NOMO-1 treated with DMSO at 0.1 percent for 48 hours (cell line): ENCODE measurements around the gene CDC37L1.

Source experiments
- DNase-seq: peaks from one replicate; lab custom pipeline; 2025; ENCODE audit not compliant: unreplicated experiment; lab: John Stamatoyannopoulos, UW

The CDC37L1 gene

GRCh38 chr9:4668604-4669003, 10.8 kb upstream of the CDC37L1 start:
- DNase-seq: no peak

DNA sequence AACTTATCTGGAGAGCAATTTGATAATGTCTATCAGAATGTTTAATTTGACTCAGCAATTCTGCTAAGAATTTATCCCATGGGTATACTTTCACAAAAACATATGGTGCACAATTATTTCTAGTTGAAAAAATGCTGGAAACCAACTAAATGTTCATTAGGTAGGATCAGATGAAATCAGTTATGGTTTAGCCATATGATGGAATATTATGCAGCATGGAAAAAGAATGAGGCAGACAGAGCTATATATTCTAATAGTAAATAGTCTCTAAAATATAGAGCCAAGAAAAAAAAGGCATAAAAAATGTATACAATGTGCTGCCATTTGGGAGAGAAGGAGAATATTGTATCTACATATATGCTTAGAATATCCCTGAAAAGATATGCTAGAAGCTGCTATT, 9.5 kb upstream of the CDC37L1 start:
- DNase-seq: no peak

- no peak for DNase-seq
These were observed 8.8 kb upstream of the CDC37L1 start for GRCh38 chr9:4670591-4670990.

- DNase-seq: no peak
These were observed 7.6 kb upstream of the CDC37L1 start for GRCh38 chr9:4671737-4672136.

DNA sequence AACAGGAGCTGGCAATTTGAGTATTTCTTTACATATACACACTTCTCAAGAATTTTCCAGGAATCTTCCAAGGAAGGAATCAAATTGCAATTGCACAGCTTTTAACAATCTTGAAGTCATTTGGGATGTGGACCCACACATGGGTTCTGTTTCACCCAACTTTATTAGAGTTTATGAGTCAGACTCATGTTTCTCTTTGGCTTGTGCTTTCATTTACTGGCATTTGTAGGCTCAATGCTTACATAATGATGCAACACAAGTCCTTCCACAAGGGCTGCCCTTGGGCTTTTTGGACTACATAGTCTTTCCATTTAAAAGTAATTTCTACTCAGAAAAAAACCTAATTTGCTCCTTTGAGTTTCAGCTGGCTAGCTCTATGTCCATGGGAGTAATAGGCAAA, 4.6 kb upstream of the CDC37L1 start:
- no peak for DNase-seq

- no peak for DNase-seq
These were observed 2.0 kb upstream of the CDC37L1 start for GRCh38 chr9:4677392-4677791.

DNA sequence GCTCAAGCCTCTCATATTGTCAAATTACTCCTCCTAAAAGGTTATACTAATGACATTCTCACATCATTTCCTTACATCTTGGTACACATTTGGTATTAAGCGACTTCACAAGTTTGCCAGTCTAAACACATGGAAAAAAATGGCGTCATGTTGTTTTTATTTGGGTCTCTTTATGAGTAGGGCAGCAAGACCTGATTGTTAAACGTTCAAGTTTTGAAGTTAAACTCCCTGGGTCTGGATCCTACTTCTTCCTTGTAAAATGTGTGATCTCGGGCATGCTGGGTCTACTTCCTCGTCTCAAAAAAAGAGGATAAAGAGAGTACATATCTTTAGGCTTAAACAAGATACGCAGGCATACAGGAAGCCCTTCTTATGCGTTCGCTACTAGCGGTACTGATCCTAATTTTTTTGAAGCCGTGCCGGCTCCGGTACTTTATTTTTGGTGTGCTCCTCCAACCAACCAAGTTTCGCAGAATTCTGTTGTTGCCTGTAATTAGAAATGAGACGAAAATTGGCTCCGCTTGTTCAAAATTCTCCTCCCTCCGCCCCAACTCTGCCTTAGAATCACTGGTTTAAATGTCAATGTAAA, 596 bp upstream of the CDC37L1 start:
- no peak for DNase-seq

DNA sequence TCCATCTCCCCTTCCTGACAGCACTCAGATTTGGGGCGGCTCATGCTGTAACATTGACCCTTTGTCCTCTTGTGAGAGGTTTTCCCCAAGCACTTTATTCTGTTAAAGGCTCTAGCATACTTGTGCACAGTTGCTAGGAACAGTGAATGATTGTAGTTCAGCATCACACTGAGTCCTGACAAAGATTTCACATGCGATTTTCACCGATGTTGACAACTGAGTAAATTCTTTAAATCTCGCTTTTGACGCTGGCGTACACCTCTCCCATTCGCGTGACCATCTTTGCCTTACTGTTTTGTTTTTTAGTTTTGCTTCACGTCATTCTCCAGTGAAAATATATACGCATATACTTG, 780 bp downstream of the CDC37L1 start:
- no peak for DNase-seq

- no peak for DNase-seq
These were observed 1.4 kb downstream of the CDC37L1 start for GRCh38 chr9:4680750-4681149.

DNA sequence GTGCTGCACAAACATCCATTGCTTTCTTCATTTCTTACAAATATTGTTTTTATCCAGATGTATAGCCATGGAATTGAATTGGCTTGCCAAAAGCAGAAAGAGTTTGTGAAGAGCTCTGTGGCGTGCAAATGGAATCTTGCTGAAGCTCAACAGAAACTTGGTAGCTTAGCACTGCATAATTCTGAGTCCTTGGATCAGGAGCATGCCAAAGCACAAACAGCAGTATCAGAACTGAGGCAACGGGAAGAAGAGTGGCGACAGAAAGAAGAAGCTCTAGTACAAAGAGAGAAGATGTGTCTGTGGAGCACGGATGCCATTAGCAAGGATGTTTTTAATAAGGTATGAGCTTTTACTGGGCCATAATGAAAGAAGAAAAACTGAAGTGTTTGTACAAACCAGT, 5.5 kb downstream of the CDC37L1 start:
- DNase-seq: no peak

DNA sequence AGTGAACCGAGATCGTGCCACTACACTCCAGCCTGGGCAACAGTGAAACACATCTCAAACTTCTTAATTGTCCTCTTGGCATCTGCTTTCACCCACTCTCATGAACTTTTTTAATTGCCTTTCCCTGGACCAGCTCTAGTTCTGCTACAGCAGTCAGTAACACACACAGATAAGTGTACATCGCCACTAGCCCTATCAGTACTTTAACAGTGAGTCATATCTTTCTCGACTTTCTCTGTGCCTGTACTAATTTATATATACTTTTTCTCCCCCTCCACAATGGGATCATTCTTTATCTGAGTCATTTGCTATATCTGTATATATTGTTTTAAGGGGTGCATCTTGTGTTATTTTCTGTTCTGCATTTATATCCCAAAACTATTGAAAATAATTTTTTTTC, 6.7 kb downstream of the CDC37L1 start:
- DNase-seq: no peak

DNA sequence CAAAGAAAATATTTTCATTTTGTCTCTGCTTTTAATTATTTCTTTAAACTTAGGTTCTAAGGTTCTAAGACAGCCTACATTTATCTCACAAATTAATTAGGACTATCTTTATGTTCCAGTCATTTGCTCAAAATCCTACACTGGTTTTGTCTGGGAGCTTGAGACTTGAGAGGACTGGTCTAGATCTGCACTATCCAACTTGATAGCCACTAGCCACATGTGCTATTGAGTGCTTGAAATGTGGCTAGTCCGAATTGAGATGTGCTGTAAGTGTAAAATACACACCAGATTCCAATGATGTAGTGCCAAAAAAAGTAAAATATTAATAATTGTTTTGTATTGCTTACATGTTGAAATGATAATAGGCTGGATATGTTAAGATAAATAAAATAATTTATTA, 7.2 kb downstream of the CDC37L1 start:
- DNase-seq: no peak

- no peak for DNase-seq
These were observed 9.7 kb downstream of the CDC37L1 start for GRCh38 chr9:4689021-4689420.

DNA sequence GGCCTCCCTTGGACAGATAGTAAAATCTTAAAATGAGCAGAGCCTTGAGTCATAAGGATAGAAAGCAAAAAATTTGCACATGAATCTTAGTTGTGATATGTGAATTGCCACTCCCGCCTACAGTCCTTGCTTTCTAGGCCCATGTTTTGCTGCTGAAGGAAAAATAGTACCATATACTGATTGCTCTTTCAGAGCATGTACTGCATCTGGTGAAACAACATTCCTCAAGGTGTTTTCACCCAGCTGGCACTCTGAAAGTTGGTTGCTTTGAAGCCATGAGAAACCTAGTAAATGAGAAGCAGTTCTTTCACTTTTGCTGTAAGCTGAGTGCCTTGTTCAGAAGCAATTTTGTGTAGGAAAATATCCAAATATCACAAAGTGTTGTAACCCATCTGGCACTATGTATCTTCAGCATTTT, 10.3 kb downstream of the CDC37L1 start:
- DNase-seq: no peak

DNA sequence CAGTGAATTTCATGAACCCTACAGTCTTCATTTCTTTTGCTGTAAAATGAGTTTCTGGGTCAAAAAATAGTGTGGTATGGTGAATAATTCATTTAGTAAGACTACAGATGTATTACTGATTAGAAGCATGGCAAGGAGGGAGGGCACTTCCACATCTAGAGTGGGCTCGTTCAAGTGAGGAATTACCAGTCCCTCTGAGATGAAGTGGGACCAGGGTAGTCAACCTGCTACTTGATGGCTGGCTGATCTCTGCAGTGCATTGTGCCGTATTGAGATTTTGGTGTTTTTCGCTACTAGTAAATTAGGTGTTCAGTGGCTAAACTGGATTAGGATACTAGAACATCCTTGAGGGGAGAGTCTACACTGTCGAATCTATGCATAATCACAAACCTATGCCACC, 10.8 kb downstream of the CDC37L1 start:
- no peak for DNase-seq

GRCh38 chr9:4691795-4692194, 12.4 kb downstream of the CDC37L1 start:
- no peak for DNase-seq

- no peak for DNase-seq
These were observed 20.7 kb downstream of the CDC37L1 start for GRCh38 chr9:4700091-4700490.

- no peak for DNase-seq
These were observed 21.6 kb downstream of the CDC37L1 start for GRCh38 chr9:4700932-4701331.

DNA sequence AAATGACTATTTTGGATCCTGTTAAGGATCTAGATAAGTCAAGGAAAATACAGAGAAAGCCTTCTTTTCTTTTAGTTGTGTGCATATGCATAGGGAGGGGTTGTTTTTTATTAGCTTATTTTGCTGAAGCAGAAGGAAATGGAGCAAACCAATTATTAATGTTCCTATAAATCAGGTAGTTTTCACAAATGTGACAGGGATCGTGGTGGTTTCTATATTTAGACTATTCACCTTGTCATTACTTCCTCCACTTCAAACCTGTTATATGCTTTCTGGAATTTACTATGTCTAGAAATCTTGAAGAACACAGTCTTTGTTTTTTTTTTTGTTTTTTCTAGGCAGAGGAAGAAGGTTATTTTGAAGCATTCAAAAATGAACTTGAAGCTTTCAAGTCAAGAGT, 22.2 kb downstream of the CDC37L1 start:
- DNase-seq: no peak

DNA sequence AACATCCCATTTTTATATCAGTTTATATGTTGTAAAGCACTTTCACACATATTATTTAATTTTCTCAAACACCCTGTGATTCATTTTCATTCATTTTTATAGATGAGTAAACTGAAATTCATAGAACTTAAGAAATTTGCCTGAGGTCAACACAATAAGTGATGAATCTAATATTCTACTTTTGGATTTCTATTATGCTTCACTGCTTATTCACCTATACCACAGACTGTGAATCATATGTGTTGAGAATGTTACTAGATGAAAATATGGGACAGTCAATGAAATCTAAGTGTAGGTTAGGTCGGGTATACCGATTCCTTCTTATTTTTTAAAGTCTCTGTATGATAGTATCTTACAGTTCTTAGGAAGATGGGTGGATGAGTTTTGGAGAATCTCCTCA, 24.8 kb downstream of the CDC37L1 start:
- no peak for DNase-seq

DNA sequence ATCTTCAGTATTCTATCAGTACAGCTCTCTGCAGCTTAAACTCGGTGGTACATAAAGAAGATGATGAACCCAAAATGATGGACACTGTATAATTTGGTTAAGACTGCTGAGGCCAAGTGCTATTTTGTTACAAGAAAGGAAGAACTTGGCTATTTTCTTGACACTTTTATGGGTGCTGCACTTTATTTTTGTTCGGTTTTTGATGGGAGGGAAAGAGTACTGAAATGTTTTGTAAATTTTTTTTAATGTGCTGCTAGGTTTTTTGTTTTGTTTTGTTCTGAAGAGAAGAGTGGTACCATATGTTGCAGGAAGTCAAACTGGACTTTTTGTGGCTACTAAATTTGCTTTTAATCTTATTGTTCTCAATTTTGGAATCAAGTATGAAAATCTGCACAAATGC, 26.7 kb downstream of the CDC37L1 start:
- DNase-seq: no peak

GRCh38 chr9:4706971-4707622, 27.7 kb downstream of the CDC37L1 start:
- peak; percentile 16 for DNase-seq

GRCh38 chr9:4709380-4709779, 30.0 kb downstream of the CDC37L1 start:
- DNase-seq: no peak
